DOHH2 (cell line): Measurements from ENCODE around the gene FAM174B.

ENCODE experiments used
- H3F3A ChIP-seq: fragments of 200-600 bp; sonication (generic), shearing (Covaris generic); 2 replicates; pipeline ENCODE4 v1.6.0; 2016; ENCODE audit warnings: antibody characterized with exemption, mild to moderate bottlenecking; ENCODE audit not compliant: control insufficient read depth, insufficient read depth
- H3K27ac ChIP-seq: fragments of 200-600 bp; sonication (generic); 2 replicates; pipeline ENCODE4 v1.5.1; 2014; ENCODE audit warnings: low read depth, mild to moderate bottlenecking, low read length, moderate library complexity
- H3K27me3 ChIP-seq: fragments of 200-600 bp; sonication (generic); 2 replicates; pipeline ENCODE4 v1.6.1; 2014; ENCODE audit warnings: mild to moderate bottlenecking, low read length, mixed read lengths; ENCODE audit not compliant: control insufficient read depth
- H3K36me3 ChIP-seq: fragments of 200-600 bp; sonication (generic); 2 replicates; pipeline ENCODE4 v1.6.1; 2014; ENCODE audit warnings: mild to moderate bottlenecking, low read length, moderate library complexity, mixed read lengths; ENCODE audit not compliant: control insufficient read depth
- H3K4me1 ChIP-seq: fragments of 200-600 bp; sonication (generic); 2 replicates; pipeline ENCODE4 v1.6.1; 2014; ENCODE audit warnings: mild to moderate bottlenecking, low read length, mixed read lengths; ENCODE audit not compliant: control insufficient read depth
- H3K4me2 ChIP-seq: fragments of 200-600 bp; sonication (generic); 2 replicates; pipeline ENCODE4 v1.6.0; 2014; ENCODE audit warnings: mild to moderate bottlenecking, low read length, moderate library complexity
- H3K4me3 ChIP-seq: fragments of 200-600 bp; sonication (generic); 2 replicates; pipeline ENCODE4 v1.5.1; 2014; ENCODE audit warnings: mild to moderate bottlenecking, low read length, mixed read lengths
- H3K79me2 ChIP-seq: fragments of 200-600 bp; sonication (generic); 2 replicates; pipeline ENCODE4 v1.6.1; 2014; ENCODE audit warnings: mild to moderate bottlenecking, low read length, mixed read lengths; ENCODE audit not compliant: control insufficient read depth
- H3K9me2 ChIP-seq: fragments of 200-600 bp; sonication (generic); replicated peaks from 2 replicates; pipeline ENCODE4 v1.6.1; 2014; ENCODE audit warnings: mild to moderate bottlenecking, low read length, mixed read lengths; ENCODE audit not compliant: control insufficient read depth
- H3K9me3 ChIP-seq: fragments of 200-600 bp; sonication (generic); 2 replicates; pipeline ENCODE4 v1.6.1; 2014; ENCODE audit warnings: antibody characterized with exemption, low read length, mixed read lengths; ENCODE audit not compliant: control insufficient read depth, insufficient read depth
- H4K20me1 ChIP-seq: fragments of 200-600 bp; sonication (generic); 2 replicates; pipeline ENCODE4 v1.6.0; 2014; ENCODE audit warnings: low read depth, mild to moderate bottlenecking, antibody characterized with exemption, low read length, moderate library complexity; ENCODE audit not compliant: control insufficient read depth, insufficient read depth
- EZH2phosphoT487 ChIP-seq: fragments of 200-600 bp; sonication (generic); IDR thresholded peaks from 2 replicates; pipeline ENCODE4 v1.6.1; 2017; ENCODE audit warnings: borderline replicate concordance, mild to moderate bottlenecking, antibody characterized with exemption, low read length, moderate library complexity, mixed read lengths
- TF ChIP-seq, protein P1 (sequence below): fragments of 200-600 bp; sonication (generic); IDR thresholded peaks from one replicate; pipeline ENCODE4 v1.5.1; 2014; ENCODE audit warnings: antibody characterized with exemption, mild to moderate bottlenecking, low read depth, low read length; ENCODE audit not compliant: poor library complexity, severe bottlenecking

Gene FAM174B

DNA sequence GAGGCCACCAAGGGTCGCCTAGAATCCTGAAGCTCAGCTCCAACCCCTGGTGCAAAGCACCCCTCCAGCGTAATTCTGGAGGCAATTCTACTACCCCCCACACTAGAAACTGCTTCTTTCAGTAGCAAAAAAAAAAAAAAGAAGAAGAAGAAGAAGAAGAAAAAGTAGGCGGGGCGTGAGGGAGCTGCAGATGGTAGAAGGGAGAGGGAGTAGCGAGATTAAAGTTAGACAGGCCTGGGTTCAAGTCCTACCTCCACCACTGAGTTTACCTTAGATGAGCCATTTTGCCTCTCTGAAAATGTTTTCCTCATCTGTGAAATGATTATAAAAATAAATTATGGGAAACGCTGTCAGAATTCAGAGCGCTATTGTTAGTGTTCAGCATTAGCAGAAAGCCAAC, 913 bp downstream of the FAM174B start:
- Histone ChIP-seq H3K4me3 (no peak overlapping the region), H3K27ac (no peak overlapping the region)

GRCh38 chr15:92653836-92654539, 1.6 kb downstream of the FAM174B start:
- no peaks in the 10 kb centered on the region for H3K4me1 ChIP-seq
- H3K79me2 ChIP-seq = no peaks in the 10 kb centered on the region
- H3K36me3 ChIP-seq = no peaks in the 10 kb centered on the region
- H3K27ac ChIP-seq = no peak overlapping the region
- peaks cover 8% of the 10 kb centered on the region; the same call in 1 of the 2 replicates for H3K9me3 ChIP-seq
- no peaks in the 10 kb centered on the region for H3F3A ChIP-seq
- H4K20me1 ChIP-seq = no peaks in the 10 kb centered on the region
- TF ChIP-seq, protein P1, sequence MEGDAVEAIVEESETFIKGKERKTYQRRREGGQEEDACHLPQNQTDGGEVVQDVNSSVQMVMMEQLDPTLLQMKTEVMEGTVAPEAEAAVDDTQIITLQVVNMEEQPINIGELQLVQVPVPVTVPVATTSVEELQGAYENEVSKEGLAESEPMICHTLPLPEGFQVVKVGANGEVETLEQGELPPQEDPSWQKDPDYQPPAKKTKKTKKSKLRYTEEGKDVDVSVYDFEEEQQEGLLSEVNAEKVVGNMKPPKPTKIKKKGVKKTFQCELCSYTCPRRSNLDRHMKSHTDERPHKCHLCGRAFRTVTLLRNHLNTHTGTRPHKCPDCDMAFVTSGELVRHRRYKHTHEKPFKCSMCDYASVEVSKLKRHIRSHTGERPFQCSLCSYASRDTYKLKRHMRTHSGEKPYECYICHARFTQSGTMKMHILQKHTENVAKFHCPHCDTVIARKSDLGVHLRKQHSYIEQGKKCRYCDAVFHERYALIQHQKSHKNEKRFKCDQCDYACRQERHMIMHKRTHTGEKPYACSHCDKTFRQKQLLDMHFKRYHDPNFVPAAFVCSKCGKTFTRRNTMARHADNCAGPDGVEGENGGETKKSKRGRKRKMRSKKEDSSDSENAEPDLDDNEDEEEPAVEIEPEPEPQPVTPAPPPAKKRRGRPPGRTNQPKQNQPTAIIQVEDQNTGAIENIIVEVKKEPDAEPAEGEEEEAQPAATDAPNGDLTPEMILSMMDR = no peak
- no peak for TF ChIP-seq EZH2phosphoT487
- no peak overlapping the region for H3K4me2 ChIP-seq
- H3K4me3 ChIP-seq = no peak overlapping the region
- H3K9me2 ChIP-seq = no peaks in the 10 kb centered on the region
- no peaks in the 10 kb centered on the region for H3K27me3 ChIP-seq

More for the DNA sequence above, 913 bp downstream of the FAM174B start:
- no peaks in the 10 kb centered on the region for H3K79me2 ChIP-seq
- peaks cover 8% of the 10 kb centered on the region; the same call in 1 of the 2 replicates for H3K9me3 ChIP-seq
- no peak for TF ChIP-seq EZH2phosphoT487
- TF ChIP-seq, protein P1 = no peak
- H3F3A ChIP-seq = no peaks in the 10 kb centered on the region
- H3K4me1 ChIP-seq = no peaks in the 10 kb centered on the region
- H3K27me3 ChIP-seq = no peaks in the 10 kb centered on the region
- H3K4me2 ChIP-seq = no peak overlapping the region
- H3K9me2 ChIP-seq = no peaks in the 10 kb centered on the region
- no peaks in the 10 kb centered on the region for H3K36me3 ChIP-seq
- H4K20me1 ChIP-seq = no peaks in the 10 kb centered on the region

DNA sequence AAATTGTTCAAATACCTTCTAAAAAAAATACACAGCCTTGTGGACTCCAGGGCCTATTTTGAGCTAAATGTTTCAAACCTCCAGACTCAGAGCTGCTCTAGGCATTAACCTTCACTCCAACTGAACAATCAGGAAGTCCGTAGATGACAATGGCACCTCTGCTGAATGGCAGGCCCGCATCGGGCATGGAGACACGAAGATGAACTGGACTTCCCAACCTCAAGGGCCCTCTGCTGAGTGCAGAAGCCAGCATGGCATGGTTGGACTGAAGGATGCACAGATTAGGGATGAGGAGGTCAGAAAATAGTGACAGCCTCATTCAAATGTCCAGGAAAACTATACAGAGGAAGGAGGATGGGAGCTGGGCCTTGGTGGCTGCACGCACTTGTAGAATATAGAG, 2.2 kb downstream of the FAM174B start:
- TF ChIP-seq, protein P1 = no peak
- TF ChIP-seq EZH2phosphoT487 = no peak
- H3K27me3 ChIP-seq = no peaks in the 10 kb centered on the region
- no peak overlapping the region for H3K4me2 ChIP-seq
- H3K4me3 ChIP-seq = no peak overlapping the region
- no peaks in the 10 kb centered on the region for H3K36me3 ChIP-seq
- H4K20me1 ChIP-seq = no peaks in the 10 kb centered on the region
- no peaks in the 10 kb centered on the region for H3K4me1 ChIP-seq
- H3K79me2 ChIP-seq = no peaks in the 10 kb centered on the region
- no peak overlapping the region for H3K27ac ChIP-seq
- no peaks in the 10 kb centered on the region for H3K9me2 ChIP-seq
- peaks cover 8% of the 10 kb centered on the region; the same call in 1 of the 2 replicates for H3K9me3 ChIP-seq
- H3F3A ChIP-seq = no peaks in the 10 kb centered on the region
